ENCODE data around the gene MYO9B. TPM values are rescaled to one million over a fixed set of nuclear protein-coding genes. Genes with fewer than 3 reads are reported as not detected.

Gene MYO9B
- total RNA-seq, 1 donor from 2014 or later, result 27.4 TPM

DNA sequence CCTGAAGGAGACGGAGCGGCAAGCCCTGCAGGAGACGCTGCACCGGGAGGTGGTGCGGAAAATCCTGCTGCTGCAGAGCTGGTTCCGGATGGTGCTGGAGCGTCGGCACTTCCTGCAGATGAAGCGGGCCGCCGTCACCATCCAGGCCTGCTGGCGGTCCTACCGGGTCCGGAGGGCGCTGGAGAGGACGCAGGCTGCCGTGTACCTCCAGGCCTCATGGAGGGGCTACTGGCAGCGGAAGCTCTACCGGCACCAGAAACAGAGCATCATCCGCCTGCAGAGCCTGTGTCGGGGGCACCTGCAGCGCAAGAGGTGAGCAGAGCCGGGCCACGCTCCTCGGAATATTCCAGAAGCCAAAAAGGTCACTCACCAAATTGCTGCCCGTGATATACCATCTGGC, 117.2 kb downstream of the MYO9B start:
- ATAC-seq, result no peak

DNA sequence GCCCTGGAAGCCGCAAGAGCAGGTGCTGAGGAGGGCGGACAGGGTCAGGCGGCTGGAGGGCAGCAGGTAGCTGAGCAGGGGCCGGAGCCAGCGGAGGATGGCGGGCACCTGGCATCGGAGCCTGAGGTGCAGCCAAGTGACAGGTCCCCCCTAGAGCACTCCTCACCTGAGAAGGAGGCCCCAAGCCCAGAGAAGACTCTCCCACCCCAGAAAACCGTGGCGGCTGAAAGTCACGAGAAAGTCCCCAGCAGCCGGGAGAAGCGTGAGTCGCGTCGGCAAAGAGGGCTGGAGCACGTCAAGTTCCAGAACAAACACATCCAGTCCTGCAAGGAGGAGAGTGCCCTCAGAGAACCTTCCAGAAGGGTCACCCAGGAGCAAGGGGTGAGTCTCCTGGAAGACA, 119.0 kb downstream of the MYO9B start:
- no peak for ATAC-seq

DNA sequence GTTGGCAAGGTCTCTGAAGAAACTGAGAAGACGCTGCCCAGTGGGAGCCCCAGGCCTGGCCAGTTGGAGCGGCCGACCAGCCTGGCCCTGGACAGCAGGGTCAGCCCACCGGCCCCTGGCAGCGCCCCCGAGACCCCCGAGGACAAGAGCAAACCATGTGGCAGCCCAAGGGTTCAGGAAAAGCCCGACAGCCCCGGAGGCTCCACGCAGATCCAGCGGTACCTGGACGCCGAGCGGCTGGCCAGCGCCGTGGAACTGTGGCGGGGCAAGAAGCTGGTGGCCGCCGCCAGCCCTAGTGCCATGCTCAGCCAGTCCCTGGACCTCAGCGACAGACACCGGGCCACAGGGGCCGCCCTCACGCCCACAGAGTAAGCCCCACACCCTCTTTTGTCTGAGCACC, 119.5 kb downstream of the MYO9B start:
- ATAC-seq, result no peak

DNA sequence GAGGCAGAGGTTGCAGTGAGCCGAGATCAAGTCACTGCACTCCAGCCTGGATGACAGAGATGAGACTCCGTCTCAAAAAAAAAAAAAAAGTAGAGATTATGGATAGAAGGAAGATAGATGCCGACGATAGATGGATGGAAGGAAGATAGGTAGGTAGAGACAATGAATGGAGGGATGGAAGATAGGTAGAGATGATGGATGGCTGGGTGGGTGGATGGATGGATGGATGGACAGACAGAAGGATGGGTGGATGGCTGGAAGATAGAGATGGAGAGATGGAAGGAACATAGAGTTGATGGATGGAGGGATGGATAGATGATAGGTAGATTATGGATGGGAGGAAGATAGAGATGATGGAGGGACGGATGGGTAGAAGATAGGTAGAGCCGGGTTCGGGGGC, 121.0 kb downstream of the MYO9B start:
- ATAC-seq, result no peak

DNA sequence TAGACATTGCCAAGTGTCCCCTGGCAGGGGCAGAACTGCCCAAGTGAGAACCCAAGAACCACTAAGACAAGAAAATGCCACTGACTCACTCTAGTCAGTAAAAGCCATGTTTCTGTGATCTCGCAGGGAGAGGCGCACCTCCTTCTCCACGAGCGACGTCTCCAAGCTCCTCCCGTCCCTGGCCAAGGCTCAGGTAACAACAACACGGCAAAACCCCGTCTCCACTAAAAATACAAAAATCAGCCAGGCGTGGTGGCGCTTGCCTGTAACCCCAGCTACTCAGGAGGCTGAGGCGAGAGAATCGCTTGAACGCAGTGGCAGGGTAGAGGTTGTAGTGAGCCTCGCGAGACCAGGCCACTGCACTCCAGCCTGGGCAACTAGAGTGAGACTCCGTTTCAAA, 122.1 kb downstream of the MYO9B start:
- no peak for ATAC-seq

DNA sequence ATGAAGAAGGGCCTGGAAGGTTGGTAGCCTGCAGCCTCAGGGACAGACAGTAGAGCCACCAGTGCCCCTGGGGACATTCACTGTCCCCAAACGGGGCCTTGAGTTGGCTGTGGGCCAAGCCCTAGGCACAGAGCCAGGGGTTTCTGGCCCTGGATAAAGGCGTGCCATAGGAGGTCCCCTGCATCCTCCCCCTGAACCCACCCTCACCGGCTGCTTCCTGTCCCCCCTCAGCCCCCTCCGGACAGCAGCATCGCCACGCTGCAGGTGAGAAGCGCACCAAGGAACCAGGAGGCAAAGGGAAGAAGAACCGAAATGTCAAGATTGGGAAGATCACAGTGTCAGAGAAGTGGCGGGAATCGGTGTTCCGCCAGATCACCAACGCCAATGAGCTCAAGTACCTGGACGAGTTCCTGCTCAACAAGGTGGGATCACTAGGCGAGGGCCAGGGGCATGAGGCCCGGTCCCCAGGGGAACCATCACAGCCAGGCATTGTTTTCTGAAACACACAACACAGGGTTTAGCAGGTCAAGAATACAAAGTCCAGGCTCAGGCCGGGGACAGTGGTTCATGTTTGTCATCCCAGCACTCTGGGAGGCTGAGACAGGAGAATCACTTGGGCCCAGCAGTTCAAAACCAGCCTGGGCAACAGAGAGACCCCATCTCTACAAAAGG, 125.0 kb downstream of the MYO9B start:
- ATAC-seq, result no peak

DNA sequence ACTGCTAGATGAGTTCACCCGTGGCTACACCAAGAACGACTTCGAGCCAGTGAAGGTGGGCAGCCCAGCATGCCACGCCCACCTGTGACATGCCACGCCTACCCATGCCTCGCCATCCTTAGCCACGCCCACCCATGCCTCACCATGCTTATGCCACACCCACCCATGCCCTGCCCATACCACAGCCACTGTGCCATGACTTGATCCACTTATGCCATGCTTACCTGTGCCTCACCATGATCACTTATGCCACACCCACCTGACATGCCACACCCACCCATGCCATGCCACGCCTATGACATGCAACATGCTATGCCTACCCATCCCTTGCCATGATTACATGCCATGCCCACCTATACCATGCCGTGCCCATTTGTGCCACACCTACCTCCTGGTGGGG, 126.7 kb downstream of the MYO9B start:
- peak; percentile 62 for ATAC-seq

DNA sequence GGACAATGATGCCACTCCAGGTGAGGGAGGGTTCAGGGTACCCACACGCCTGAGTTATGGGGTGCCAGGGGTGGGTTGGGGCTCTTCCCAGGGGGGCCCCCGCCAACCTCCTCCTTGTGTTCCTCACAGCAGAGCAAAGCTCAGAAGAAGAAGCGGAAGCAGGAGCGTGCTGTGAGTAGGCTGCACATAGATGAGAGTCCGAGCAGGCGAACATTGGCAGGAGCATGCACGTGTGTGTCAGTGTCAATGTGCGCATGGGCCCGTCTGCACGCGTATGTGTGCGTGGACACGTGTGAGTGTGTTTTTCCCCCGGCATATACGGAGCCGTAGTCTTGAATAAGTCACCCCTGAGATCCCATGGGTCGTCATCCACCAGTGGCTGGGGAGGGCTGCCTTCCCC, 127.1 kb downstream of the MYO9B start:
- no peak for ATAC-seq

DNA sequence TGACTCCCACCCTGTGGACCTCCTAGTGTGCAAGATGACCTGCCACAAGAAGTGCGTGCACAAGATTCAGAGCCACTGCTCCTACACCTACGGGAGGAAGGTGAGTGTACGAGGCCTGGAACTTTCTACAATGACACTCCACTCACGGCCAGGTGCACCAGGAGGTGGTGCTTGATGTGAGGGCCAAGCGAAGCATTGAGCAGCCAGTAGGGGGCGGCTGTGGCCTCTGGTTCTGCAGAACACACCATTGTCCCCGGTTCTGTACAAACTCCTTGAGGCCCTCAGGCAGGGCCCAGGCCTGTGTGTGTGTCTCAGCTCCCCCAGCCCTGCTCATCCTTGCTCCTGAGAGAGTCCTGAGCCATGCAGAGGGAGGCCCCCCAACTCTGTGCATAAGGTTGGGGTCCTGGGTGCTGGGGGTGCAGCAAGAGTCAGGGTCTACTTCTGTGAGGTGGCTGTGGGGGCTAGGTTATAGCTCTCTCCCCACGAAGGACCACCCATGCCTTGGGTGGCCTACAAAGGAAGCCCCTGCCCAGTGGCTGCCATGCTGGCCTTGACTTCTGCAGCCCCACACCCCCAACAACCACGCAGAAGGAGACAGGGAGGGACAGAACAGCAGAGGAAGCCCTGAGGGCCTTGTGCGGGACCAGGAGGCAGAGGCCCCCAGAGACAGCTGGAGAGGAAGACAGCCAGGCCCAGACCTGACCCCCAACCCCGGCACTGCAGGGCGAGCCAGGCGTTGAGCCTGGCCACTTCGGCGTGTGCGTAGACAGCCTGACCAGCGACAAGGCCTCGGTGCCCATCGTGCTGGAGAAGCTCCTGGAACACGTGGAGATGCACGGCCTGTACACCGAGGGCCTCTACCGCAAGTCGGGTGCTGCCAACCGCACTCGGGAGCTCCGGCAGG, 129.9 kb downstream of the MYO9B start:
- peak; percentile 71 for ATAC-seq

DNA sequence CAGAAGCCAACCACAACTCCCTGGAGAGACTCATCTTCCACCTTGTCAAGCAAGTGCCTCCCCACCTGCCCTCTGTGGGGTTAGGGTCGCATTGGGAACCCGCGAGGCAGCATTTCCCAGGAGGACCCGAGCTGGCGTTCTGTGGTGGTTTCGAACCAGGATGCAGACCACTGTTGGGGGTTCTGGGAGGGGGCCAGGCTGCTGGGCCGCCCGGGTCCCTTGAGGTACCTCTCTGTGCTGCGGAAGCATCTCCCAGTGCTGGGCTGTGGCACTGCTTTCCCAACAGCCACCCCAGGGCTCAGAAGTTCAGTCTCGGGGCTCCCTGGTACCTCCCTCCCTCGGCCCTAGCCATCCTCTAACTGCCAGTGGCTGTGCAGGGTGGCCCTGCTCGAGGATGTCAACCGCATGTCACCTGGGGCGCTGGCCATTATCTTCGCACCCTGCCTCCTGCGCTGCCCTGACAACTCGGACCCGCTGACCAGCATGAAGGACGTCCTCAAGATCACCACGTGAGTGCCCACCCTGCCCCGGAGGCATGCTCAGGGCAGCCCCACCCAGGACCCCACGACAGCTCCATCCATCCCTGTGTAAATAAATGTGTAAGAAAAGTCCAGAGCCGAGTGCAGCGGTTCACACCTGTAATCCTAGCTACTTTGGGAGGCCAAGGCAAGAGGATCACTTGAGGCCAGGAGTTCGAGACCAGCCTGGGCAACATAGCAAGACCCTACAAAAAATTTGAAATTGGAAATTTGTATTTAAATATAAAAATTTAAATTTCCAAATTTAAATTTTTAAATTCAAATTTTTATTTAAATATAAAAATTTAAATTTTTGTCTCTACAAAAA, 131.4 kb downstream of the MYO9B start:
- no peak for ATAC-seq

DNA sequence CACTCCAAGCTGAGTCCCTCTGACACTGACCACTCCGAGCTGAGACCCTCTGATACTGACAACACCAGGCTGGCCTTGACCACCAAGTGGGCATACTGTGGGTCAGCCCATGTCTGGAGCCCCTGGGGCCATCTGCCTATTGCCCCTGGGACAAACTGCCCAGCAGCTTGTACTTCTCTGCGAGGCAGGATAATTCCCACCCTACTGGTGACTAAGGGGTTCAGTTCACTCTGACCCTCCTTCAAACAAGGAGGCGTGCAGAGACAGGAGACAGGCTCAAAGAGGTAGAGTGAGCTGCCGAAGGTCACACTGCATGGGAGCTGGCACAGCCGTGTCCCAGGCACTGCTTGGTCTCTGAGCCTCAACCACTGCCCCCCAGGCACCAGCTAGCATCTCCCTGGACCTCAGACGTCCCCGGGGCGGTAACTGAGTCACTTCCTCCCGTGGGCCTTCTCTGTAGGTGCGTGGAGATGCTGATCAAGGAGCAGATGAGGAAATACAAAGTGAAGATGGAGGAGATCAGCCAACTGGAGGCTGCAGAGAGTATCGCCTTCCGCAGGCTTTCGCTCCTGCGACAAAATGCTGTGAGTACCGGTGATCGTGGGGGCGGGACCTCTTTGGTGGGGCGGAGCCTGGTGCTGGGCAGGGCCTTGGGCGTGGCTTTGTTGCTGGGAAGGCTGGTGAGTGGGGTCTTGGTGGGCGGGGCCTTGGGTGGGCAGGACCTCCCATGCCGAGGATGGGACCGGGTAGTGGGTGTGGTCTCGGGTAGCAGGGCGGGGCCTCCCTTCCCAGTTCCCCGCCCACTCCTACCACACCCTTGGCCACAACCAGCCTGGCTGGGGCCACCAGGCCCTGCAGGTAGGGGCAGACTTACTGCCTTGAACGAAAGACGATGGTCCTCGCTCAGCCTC, 133.8 kb downstream of the MYO9B start:
- peak; percentile 11 for ATAC-seq

DNA sequence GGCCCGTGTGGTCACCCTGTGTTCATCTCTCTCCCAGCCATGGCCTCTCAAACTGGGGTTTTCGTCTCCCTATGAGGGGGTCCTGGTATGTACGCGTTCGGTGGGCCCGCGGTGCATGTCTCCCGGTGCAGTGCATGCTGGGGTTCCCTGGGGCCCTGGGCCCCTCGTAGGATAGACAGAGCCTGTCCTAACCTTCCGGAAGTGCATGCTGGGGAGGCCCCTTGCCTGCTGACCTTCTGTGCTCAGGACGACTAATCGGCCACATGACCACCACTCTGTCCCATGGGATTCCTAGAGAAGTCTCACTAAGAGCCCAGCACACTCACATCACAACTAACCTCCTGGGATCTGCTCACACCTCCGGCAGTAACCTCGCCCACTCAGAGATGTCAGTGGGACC, 134.7 kb downstream of the MYO9B start:
- no peak for ATAC-seq

DNA sequence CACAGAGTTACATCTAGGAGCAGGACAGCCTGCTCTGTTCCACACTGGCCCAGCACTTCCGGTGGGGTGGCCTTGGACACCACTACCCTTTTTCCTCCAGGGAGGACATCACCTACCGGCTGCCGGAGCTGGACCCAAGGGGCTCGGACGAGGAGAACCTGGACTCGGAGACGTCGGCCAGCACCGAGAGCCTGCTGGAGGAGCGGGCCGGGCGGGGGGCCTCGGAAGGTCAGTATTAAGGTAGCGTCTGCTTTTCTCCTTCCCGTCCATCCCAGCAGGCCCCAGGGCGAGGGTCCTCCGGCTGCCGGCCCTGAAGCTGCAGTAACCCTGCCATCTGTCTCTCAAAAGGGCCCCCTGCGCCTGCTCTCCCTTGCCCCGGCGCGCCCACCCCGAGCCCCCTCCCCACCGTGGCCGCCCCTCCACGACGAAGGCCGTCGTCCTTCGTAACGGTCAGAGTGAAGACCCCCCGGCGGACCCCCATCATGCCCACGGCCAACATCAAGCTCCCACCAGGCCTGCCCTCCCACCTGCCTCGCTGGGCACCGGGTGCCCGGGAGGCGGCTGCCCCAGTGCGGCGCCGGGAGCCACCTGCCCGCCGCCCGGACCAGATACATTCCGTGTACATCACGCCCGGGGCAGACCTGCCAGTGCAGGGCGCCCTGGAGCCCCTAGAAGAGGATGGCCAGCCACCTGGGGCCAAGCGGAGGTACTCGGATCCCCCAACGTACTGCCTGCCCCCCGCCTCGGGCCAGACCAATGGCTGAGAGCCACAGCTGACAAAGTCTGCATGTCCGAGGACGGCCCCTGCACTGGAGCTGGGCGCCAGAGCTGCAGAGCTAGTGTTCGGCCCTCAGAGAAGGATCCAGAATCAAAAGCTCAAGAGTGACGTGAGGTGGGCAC, 136.2 kb downstream of the MYO9B start:
- no peak for ATAC-seq

DNA sequence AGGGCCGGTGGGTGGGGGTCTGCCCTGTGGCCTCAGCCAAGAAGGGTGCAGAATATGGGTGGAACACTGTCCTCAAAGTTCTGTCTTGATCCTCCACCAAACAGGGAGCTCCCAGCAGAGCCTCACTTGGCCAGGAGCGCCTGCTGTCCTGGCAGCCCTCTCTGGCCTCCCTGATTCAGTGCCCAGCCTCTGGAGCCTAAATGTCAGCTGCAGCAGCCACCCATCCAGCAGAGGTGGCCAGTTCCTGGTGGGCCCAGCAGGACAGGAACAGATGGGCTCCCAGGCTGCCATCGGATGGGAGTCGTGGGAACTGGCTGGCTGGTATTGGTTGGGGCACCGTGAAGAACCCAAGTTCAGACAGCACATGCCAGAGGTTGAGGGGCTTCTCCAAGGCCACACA, 137.8 kb downstream of the MYO9B start:
- ATAC-seq, result no peak

DNA sequence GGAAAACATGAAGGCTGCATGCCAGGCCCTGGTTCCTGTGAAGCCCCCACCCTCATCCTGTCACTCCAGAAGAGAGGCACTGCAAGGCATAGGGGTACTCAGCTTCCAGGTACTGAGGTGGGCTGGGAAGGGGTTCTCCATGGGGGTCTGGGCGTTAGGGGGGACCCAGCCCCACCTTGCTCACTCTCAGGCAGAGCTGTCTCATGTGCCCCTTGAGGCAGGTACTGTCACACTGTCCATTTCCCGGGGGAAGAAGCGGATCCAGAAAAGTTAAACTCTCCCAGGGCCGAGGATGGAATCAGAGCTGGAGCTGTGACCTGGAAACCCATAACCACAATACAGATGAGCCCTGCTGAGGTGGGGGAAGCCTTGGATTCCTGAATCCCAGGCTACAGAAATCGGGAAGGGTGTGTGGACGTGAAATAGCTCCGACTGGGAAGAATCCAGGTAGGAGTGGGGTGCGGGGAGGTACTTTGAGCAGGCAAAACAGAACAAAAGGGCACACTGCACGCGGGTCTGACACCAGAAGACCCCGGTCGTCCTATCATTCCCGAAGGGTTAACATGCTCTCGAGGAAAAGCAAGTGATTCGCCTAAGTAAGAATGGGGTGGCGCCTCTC, 139.0 kb downstream of the MYO9B start:
- no peak for ATAC-seq

DNA sequence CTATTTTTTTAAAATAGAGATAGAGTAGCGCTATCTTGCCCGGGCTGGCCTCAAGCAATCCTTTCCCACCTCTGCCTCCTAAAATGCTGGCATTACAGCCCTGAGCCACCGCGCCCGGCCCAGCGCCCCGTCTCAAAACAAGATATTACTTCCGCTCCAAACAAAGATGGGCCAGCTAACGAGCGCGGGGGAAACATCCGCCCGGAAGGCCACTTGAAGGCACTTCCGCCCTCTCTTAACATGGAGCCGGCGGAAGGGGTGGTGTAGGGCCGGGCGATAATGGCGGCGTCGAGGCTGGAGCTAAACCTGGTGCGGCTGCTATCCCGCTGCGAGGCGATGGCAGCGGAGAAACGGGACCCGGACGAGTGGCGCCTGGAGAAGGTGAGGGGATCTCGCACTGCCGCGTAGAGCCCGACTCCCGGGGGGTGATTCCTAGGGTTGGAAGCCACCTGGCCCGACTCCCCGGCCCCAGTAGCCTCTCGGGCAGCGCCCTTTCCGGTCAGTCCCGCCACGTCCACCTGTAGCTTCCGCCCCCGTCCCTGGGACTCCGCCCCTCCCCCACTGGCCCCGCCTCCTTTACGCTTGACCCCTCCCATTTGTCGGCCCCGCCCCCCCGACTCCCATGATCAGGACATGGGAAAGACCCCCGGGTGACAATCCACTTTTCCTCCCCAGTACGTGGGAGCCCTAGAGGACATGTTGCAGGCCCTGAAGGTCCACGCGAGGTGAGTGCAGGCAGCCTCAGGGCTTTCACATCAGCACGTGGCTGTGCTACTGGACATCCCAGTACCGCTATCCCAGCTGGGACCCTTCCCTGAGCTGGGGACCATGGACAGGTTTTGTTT, 139.8 kb downstream of the MYO9B start, which contains the start of gene USE1:
Gene USE1 (plus strand): TSS at position 231 of the 845 bp plus-strand sequence. CDS start 49 bp downstream, at position 280.
- peak; percentile 85 for ATAC-seq

DNA sequence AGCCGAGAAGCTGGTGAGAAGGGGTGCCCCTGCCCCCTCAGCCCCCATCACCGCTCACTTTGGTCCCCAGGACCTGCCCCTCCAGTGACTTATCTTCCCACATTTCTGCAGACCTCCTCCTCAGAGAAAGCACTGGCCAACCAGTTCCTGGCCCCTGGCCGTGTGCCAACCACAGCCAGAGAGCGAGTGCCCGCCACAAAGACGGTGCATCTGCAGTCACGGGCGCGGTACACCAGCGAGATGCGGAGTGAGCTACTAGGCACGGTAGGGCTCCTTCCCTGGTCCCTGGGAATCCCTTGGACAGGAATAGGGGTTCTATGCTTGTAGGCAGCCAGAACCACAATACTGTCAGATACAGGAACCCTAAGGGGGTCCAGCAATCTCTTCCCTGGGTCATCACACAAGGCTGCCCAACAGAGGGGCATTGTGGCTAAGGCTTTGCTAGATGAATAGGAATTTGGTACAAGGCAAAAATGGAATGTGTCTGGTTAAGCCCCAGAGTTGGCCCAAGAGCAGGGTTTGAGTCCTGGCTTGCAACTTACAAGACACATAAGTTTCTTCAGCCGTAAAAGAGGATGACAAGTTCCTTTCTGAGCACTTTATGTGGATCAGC, 140.6 kb downstream of the MYO9B start:
- ATAC-seq, result no peak

DNA sequence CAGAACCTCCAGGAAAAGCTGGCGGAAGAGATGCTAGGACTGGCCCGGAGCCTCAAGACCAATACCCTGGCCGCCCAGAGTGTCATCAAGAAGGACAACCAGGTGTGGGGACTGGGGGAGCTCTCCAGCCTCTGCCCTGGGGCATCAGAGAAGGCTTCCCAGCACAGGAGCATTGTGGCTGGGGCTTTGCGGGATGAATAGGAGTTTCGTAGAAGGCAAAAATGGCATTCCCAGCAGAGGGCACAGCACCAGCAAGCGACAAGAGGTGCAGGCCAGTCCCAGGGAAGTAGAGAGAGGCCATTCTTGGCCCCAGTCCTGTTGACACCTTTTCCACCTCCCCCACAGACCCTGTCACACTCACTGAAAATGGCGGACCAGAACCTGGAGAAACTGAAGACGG, 143.7 kb downstream of the MYO9B start:
- ATAC-seq, result no peak

DNA sequence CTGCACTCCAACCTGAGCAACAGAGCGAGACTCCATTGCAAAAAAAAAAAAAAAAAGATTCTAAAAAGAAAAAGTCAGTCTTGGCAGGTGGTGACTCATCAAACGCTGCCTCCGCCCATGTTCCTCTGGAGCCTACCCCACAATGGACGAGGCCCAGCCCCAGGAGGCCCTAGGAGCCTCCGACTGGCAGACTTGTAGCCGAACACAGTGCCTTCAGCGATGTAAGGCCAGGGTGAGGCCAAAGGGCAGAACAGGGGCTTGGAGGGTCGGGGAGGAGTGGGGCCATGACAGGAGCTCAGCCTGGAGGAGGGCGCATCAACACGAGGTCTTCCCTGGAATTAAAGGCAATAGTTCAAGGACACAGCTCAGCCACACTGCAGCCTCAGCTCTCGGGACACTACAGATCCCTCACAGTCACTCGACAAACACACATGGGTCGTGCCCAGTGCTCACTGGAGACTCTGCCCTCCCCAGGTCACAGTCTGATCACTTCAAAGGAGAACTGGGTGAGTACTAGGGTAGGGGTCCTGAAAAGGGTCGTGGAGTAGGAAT, 144.7 kb downstream of the MYO9B start:
- ATAC-seq, result peak; percentile 63
